ENCODE measurements around the gene GALNT2.

GALNT2 gene

DNA sequence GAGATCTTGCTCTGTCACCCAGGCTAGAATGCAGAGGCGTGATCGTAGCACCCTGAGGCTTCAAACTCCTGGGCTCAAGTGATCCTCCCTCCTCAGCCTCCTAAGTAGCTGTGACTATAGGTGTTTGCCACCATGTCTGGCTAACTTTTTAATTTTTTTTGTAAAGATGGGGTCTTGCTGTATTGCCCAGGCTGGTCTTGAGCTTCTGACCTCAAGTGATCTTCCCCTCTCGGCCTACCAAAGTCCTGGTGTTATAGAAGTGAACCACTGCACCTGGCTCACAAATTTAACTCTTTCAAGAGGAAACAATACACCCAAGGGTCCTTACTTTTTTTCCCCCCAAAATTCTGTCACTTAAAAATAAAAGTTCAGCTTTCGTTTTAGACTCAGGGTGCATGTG lies 62.3 kb downstream of the GALNT2 start:
- DNase-seq (ENCODE audit: low read depth), result no peak

GRCh38 chr1:230130172-230130944 lies 63.3 kb downstream of the GALNT2 start:
- DNase-seq (ENCODE audit: low read depth), result no peak

GRCh38 chr1:230131457-230131856 lies 64.4 kb downstream of the GALNT2 start:
- no peak for DNase-seq (ENCODE audit: low read depth)

DNA sequence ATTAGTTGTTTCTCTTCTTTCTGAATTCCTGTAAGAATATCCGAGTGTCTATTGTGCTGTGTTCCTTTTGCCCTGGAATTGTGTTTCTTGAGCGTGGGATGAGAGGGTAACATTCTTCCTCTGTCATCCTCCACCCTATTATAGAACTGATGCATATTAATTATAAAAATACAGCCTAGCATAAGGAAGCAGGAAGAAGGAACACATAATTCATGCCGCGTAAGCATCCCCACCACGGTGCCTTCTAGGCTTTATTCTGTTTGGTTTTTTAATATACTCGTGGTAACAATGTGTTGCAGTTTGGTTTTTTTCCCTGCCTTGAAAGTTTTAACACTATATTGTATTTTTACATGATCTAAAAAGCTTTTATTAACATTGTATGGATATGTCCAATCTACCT lies 65.7 kb downstream of the GALNT2 start:
- DNase-seq (ENCODE audit: low read depth), result no peak

DNA sequence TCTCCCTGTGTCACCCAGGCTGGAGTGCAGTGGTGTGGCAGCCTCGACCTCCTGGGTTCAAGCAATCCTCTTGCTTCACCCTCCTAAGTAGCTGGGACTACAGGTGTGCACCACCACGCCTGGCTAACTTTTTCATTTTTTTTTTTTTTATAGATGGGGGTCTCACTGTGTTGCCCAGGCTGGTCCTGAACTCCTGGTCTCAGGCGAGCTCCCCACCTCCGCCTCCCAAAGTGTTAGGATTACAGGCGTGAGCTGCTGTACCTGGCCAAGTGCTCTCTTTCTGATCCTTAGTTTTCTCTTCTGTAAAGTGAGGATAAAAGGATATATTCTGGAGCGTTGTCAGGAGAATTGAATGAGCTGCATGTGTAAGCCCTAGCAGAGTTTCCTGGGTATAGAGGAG lies 68.7 kb downstream of the GALNT2 start:
- no peak for DNase-seq (ENCODE audit: low read depth)

DNA sequence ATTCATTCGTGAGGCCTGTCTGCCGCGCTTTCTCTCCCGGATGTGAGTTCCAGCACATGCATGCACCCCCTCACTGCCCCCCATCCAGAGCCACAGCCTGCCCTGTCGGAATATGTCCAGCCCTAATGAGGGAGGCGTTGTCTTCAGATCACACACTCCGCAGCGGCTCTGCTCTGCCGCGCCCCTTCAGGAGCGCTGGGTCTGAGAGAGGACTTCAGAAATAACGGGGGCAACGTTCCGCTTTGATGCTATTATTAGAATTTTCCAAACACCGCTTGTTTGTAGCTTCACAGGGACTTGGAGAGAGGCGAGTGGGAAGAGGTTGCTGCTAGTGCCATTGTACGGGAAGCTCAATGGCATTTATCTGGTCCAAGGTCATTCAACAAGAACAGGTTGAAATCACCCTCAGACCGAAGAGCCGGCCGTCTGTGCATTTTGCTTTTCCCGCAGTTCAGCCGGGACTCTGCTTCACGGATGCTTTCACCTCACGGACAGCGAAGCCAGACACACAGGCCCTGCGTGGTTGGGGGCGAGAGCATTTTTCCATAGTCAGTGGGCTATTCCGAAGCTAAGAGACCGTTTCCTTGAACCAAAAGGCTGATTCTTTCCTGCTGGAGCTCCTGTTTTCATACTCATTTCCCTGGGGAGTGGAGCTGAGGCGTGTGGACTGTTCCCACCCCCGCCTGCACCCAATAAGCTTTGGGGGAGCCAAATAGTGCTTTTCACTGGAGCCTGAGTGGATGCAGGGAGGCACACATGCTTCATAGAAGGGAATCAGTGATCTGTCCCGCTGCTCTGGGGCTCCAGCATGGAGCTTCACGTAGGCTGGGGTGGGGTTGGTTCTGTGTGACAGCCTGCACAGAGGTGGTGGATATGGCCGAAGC lies 69.7 kb downstream of the GALNT2 start:
- DNase-seq (ENCODE audit: low read depth), result no peak

GRCh38 chr1:230137337-230137815 lies 70.3 kb downstream of the GALNT2 start:
- DNase-seq (ENCODE audit: low read depth), result no peak

DNA sequence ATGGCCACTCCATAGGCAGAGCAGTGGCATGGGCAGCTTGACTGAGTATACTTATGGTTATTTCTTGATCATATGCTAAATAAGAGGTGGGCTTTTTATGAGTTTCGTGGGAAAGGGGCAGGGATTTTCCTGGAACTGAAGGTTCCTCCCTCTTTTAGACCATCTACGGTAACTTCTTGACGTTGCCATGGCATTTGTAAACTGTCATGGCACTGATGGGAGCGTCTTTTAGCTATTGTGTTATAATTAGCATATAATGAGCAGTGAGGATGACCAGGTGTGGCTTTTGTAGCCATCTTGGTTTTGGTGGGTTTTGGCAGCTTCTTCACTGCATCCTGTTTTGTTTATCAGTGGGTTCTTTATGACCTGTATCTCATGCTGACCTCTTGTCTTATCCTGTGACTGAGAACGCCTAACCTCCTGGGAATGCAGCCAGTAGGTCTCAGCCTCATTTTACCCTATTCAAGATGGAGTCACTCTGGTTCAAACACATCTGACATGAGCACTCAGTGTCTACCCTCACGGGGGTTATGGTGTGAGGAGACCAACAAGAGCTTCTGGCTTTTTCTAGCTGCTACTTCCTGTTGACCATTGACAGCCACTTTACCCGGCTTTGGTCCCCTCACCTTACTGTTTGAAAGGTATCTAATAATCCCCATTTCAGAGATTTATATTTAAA lies 71.7 kb downstream of the GALNT2 start:
- no peak for DNase-seq (ENCODE audit: low read depth)

GRCh38 chr1:230139315-230139714 lies 72.3 kb downstream of the GALNT2 start:
- no peak for DNase-seq (ENCODE audit: low read depth)

DNA sequence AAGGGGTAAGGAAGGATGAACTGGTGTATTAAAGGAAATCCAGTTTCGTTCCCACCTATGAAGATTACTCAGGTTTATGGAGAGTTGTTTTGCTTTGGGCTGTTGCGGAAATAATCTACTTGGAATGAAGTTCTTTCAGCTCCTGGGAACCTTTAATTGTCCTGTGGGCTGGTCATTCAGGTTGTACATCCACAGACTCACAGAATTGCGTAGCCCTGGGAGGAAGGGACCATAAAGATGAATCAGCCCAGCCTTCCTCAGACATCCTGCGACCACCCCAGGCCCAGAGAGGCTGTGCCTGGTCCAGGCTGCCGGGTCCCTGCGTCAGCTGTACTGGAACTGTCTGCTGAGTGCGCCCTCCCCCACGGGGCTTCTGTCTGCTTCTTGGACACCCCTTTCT lies 72.7 kb downstream of the GALNT2 start:
- DNase-seq (ENCODE audit: low read depth), result peak; percentile 45

GRCh38 chr1:230140221-230141020 lies 73.4 kb downstream of the GALNT2 start:
- peak; percentile 77 for DNase-seq (ENCODE audit: low read depth)

DNA sequence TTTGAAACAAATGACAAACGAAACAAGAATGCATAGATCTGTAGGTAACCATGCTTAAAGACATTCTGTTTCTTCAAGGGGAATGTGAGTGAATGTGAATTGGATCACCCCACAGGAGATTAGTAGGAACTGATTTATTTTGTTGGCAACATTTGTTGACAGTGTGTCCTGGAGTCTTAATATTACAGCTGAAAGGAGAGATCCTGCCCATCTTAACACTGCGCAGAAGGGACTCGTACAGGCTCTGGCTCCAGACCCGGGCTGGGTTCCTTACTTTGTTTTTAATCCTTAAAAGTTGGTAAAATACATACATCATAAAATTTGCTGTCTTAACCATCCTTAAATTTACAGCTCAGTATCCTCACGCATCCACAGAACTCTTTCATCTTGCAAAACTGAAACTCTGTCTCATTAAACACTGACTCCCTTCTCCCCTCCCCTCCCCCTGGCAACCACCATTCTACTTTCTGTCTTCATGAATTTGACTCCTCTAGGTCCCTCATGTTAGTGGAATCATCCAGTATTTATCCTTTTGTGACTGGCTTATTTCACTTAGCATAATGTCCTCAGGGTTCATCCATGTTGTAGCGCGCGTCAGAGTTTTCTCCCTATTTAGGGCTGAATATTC lies 74.1 kb downstream of the GALNT2 start:
- DNase-seq (ENCODE audit: low read depth), result peak; percentile 85

- DNase-seq (ENCODE audit: low read depth), result no peak
These were observed 75.0 kb downstream of the GALNT2 start for GRCh38 chr1:230141797-230142607.

- DNase-seq (ENCODE audit: low read depth), result no peak
These were observed 75.7 kb downstream of the GALNT2 start for GRCh38 chr1:230142608-230143210.

- DNase-seq (ENCODE audit: low read depth), result no peak
These were observed 76.5 kb downstream of the GALNT2 start for GRCh38 chr1:230143534-230143933.

DNA sequence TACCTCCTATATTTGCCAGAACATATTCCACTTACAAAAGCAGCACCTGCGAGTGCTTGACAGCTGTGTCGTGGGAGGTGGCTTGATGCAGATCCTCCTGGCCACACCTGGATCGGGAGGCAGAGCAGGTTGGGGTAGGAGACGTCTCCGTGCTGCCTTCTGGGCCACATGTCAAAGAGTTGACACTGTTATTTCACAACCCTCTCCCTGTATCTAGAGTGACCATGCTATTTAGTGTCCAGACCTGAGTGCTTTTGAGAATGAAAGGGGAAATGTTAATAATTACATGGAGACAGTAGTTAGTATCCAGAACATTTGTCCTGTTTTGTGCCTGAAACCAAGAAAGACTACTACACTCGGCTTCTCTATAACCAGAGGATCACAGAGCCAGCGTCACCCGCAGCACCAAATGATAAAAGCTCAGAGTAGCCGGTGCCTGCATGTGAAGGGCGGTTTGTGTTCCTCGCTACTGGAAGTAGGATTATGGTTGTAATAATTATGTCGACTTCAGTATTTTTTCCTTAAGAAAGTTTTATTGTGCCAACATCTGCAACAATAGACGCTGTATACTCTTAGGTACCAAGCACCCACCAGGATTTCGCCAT lies 77.1 kb downstream of the GALNT2 start:
- DNase-seq (ENCODE audit: low read depth), result no peak

- no peak for DNase-seq (ENCODE audit: low read depth)
These were observed 77.9 kb downstream of the GALNT2 start for GRCh38 chr1:230144758-230145504.

DNA sequence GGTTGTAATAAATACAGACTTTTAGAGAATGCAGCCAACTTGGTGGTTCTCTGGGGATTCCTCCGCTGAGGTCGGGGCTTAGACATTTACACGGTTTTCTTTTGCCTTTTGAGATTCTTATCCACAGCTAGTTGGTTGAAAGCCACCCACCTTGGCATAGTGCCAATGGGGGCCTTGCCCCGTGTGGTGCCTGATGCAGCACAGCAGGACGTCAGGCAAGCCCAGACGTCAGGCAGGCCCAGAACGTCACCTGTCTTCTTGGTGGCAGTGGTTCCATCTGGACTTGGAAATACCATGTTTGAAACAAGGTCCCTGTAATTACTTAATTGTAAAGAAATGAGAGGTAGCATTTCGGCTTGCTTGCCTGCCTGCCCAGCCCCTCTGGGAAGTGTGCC lies 78.5 kb downstream of the GALNT2 start:
- DNase-seq (ENCODE audit: low read depth), result no peak

All from ELR (cell line).